GM10248 (cell line): ENCODE measurements around the gene ZNF474.

Source experiments
- CTCF ChIA-PET: fragments of 300-600 bp; sonication (Branson Sonifier 250); formaldehyde crosslinking; extraction: SDS; loops from one replicate; lab custom pipeline; 2021; ENCODE audit warnings: antibody characterized with exemption; lab: Yijun Ruan, JAX
- POLR2A ChIA-PET: fragments of 350-650 bp; sonication (Branson Sonifier 250); formaldehyde crosslinking; extraction: SDS; loops from one replicate; lab custom pipeline; 2020; ENCODE audit warnings: antibody characterized with exemption; lab: Yijun Ruan, JAX
- DNase-seq: peaks from one replicate; pipeline ENCODE4 v3.0.0; 2012; ENCODE audit errors: extremely low spot score
- TF ChIP-seq, protein P1 (sequence below): IDR thresholded peaks from 2 replicates; pipeline ENCODE4 v1.5.1; 2012; ENCODE audit warnings: mild to moderate bottlenecking, low read depth; ENCODE audit errors: extremely low read depth, missing control alignments, control extremely low read depth

ZNF474 gene

GRCh38 chr5:122180863-122181548 lies 51.7 kb downstream of the ZNF474 start:
- POLR2A ChIA-PET: no interaction called here
- DNase-seq: no peak
- TF ChIP-seq, protein P1, sequence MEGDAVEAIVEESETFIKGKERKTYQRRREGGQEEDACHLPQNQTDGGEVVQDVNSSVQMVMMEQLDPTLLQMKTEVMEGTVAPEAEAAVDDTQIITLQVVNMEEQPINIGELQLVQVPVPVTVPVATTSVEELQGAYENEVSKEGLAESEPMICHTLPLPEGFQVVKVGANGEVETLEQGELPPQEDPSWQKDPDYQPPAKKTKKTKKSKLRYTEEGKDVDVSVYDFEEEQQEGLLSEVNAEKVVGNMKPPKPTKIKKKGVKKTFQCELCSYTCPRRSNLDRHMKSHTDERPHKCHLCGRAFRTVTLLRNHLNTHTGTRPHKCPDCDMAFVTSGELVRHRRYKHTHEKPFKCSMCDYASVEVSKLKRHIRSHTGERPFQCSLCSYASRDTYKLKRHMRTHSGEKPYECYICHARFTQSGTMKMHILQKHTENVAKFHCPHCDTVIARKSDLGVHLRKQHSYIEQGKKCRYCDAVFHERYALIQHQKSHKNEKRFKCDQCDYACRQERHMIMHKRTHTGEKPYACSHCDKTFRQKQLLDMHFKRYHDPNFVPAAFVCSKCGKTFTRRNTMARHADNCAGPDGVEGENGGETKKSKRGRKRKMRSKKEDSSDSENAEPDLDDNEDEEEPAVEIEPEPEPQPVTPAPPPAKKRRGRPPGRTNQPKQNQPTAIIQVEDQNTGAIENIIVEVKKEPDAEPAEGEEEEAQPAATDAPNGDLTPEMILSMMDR: no peak
- CTCF ChIA-PET: interaction anchor here (1.4 to 2.6 kb wide), 2 partner anchors 9 to 15 kb away, joined by 3 to 8 read pairs; no protein-coding TSS in a partner anchor

GRCh38 chr5:122181863-122182262 lies 52.5 kb downstream of the ZNF474 start:
- CTCF ChIA-PET: interaction anchor here (2.6 kb wide), 1 partner anchor 14 kb away, joined by 8 read pairs; no protein-coding TSS in a partner anchor
- no peak for DNase-seq
- TF ChIP-seq, protein P1: no peak
- POLR2A ChIA-PET: no interaction called here

GRCh38 chr5:122182491-122182921 lies 53.2 kb downstream of the ZNF474 start:
- DNase-seq: no peak
- TF ChIP-seq, protein P1: no peak
- POLR2A ChIA-PET: no interaction called here
- CTCF ChIA-PET: interaction anchor here (2.6 kb wide), 1 partner anchor 13 kb away, joined by 8 read pairs; no protein-coding TSS in a partner anchor

DNA sequence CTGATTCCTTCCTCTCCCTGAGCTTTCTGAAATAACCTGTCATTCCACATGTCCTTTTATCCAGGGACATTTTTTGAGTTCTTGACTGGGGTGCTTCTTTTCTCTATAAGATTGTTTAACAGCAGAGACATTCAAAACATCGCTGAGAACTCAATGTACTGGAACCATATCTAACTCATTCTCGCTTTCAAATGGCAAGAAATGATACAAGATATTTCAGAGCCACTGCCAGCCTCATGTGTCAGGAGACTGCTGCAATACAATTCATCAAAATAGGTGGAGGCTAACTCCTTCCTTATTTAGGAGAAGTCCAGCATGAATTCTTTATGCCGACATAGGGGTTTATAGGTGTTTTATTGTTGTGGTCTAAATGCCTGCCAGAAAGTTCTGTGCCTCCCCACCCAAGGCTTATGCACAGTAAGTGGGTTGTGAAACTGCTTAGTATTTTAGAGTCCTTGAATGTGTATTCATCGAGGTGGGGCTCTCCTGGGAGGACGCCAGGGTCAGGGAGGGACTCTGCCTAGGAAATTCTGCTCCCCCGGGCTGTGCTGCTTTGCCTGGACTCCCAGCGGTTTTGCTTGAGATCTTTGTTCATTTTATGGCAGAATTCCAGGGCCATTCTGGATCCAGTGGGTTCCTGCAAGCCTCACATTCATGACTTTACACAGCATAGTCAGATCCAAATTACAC lies 53.9 kb downstream of the ZNF474 start:
- TF ChIP-seq, protein P1: no peak
- POLR2A ChIA-PET: no interaction called here
- CTCF ChIA-PET: interaction anchor here (1.6 kb wide), 1 partner anchor 11 kb away, joined by 5 read pairs; no protein-coding TSS in a partner anchor
- no peak for DNase-seq

GRCh38 chr5:122183788-122184170 lies 54.4 kb downstream of the ZNF474 start:
- ChIA-PET POLR2A (no interaction called here), CTCF (interaction anchor here (1.6 to 1.8 kb wide), 2 partner anchors 10 to 12 kb away, joined by 5 to 8 read pairs; no protein-coding TSS in a partner anchor)
- no peak for DNase-seq
- TF ChIP-seq, protein P1: no peak

GRCh38 chr5:122184676-122185255 lies 55.4 kb downstream of the ZNF474 start:
- DNase-seq: no peak
- TF ChIP-seq, protein P1: no peak
- POLR2A ChIA-PET: no interaction called here
- CTCF ChIA-PET: interaction anchor here (1.6 to 1.8 kb wide), 2 partner anchors 9 to 11 kb away, joined by 5 to 8 read pairs; no protein-coding TSS in a partner anchor
